HepG2 (cell line): ENCODE results near the gene OVCH1. TPM values are rescaled to one million over a fixed set of nuclear protein-coding genes. Genes with fewer than 3 reads are reported as not detected.
A peak's percentile ranks its signal among the peaks of the same experiment; 100 is the strongest.

Source experiments
- DR1 ChIP-seq: sonication (generic); formaldehyde crosslinking; IDR thresholded peaks from 2 replicates; pipeline ENCODE4 v1.8.0; 2021; ENCODE audit warnings: mild to moderate bottlenecking, missing genetic modification reagents, inconsistent platforms
- GPBP1L1 ChIP-seq: sonication (generic); formaldehyde crosslinking; IDR thresholded peaks from 2 replicates; pipeline ENCODE4 v1.5.0; 2020; ENCODE audit warnings: mild to moderate bottlenecking, missing genetic modification reagents
- HMGA1 ChIP-seq: sonication (generic); formaldehyde crosslinking; conservative IDR thresholded peaks from 2 replicates; pipeline ENCODE4 v1.4.0; 2020; ENCODE audit warnings: missing genetic modification reagents
- HNRNPH1 ChIP-seq: fragments of 200-400 bp; formaldehyde crosslinking; optimal IDR thresholded peaks from 2 replicates; pipeline ENCODE3; 2017; ENCODE audit warnings: mild to moderate bottlenecking, low read depth, low read length
- PBX3 ChIP-seq: sonication (generic); formaldehyde crosslinking; IDR thresholded peaks from 2 replicates; pipeline ENCODE4 v1.8.1; 2023; ENCODE audit warnings: missing genetic modification reagents, inconsistent platforms, borderline replicate concordance
- PRDM15 ChIP-seq: sonication (generic); formaldehyde crosslinking; IDR thresholded peaks from 2 replicates; pipeline ENCODE4 v1.4.0; 2020; ENCODE audit warnings: missing genetic modification reagents
- RBAK ChIP-seq: sonication (generic); formaldehyde crosslinking; IDR thresholded peaks from 2 replicates; pipeline ENCODE4 v1.5.1; 2020; ENCODE audit warnings: mild to moderate bottlenecking, missing genetic modification reagents
- SP2 ChIP-seq: sonication (generic); formaldehyde crosslinking; IDR thresholded peaks from 2 replicates; pipeline ENCODE4 v1.5.1; 2020; ENCODE audit warnings: mild to moderate bottlenecking, missing genetic modification reagents
- SRSF4 ChIP-seq: fragments of 200-400 bp; formaldehyde crosslinking; IDR thresholded peaks from one replicate; pipeline ENCODE4 v1.6.1; 2018; ENCODE audit warnings: mild to moderate bottlenecking, low read depth, low read length, moderate library complexity; ENCODE audit not compliant: poor library complexity, severe bottlenecking
- TGIF2 ChIP-seq: IDR thresholded peaks from 2 replicates; pipeline ENCODE4 v1.6.1; 2016; ENCODE audit warnings: control low read depth, missing compliant biosample characterization
- TOPORS ChIP-seq: sonication (generic); formaldehyde crosslinking; IDR thresholded peaks from 2 replicates; pipeline ENCODE4 v1.8.0; 2023; ENCODE audit warnings: mild to moderate bottlenecking, missing genetic modification reagents
- ZGPAT ChIP-seq: IDR thresholded peaks from 2 replicates; pipeline ENCODE4 v1.6.1; 2016; ENCODE audit warnings: mild to moderate bottlenecking
- ZNF510 ChIP-seq: sonication (generic); formaldehyde crosslinking; IDR thresholded peaks from 2 replicates; pipeline ENCODE4 v1.4.0; 2020; ENCODE audit warnings: low read depth, mild to moderate bottlenecking, missing genetic modification reagents
- ZNF564 ChIP-seq: sonication (generic); formaldehyde crosslinking; IDR thresholded peaks from 2 replicates; pipeline ENCODE4 v1.8.1; 2023; ENCODE audit warnings: mild to moderate bottlenecking, missing genetic modification reagents
- ZNF614 ChIP-seq: IDR thresholded peaks from 2 replicates; pipeline ENCODE4 v1.6.1; 2018; ENCODE audit warnings: missing biosample characterization, missing genetic modification reagents, inconsistent platforms, borderline replicate concordance
- ZNF615 ChIP-seq: sonication (generic); formaldehyde crosslinking; IDR thresholded peaks from 2 replicates; pipeline ENCODE4 v1.5.0; 2020; ENCODE audit warnings: mild to moderate bottlenecking, missing genetic modification reagents, borderline replicate concordance
- ZNF775 ChIP-seq: sonication (generic); formaldehyde crosslinking; IDR thresholded peaks from 2 replicates; pipeline ENCODE4 v1.4.0; 2020; ENCODE audit warnings: missing genetic modification reagents, mild to moderate bottlenecking, moderate library complexity, borderline replicate concordance
- ZNF776 ChIP-seq: sonication (generic); formaldehyde crosslinking; IDR thresholded peaks from 2 replicates; pipeline ENCODE4 v1.4.0; 2020; ENCODE audit warnings: mild to moderate bottlenecking, missing genetic modification reagents
- polyA plus RNA-seq, 8 experiments: library from polyadenylated mRNA; depleted of rRNA in 3 of 8; stranded (reverse) in 7 of 8; unstranded in 1 of 8; fragments of >200 nt; fragmentation: Illumina TruSeq in 4 of 8; extraction: Trizol in 4 of 8; gene quantifications; 2 replicates each; pipeline versions ENCODE4 v1.2.1 to v1.2.3, GENCODE V29; 2011 to 2016; ENCODE audit warnings: low read depth in 4 of 8, missing spikeins in 1 of 8, mixed read lengths in 1 of 8; ENCODE audit not compliant: insufficient read depth in 1 of 8
- total RNA-seq, 5 experiments: library from RNA; depleted of rRNA; stranded (reverse); fragments of >200 nt; fragmentation: Illumina TruSeq; extraction: Trizol; gene quantifications; 2 replicates each; pipeline ENCODE4 v1.2.3, GENCODE V29; 2016; ENCODE audit warnings: low read depth in 1 of 5
- TF ChIP-seq, protein P1 (sequence below): sonication (generic); formaldehyde crosslinking; IDR thresholded peaks from 2 replicates; pipeline ENCODE4 v1.4.0; 2020; ENCODE audit warnings: missing genetic modification reagents

Gene OVCH1
- total and polyA plus RNA-seq, 2 of the 13 experiments (the other 11 are each of a cell fraction or from before 2014, with no cell fraction given): not detected

- TF ChIP-seq PRDM15 (CRISPR knock-in tag): peak; percentile 58; the same call in 1 of the 2 replicates
- TF ChIP-seq TGIF2 (CRISPR knock-in tag): no peak
- no peak for TF ChIP-seq PBX3 (CRISPR knock-in tag)
- no peak for TF ChIP-seq ZNF615 (CRISPR knock-in tag)
- TF ChIP-seq GPBP1L1 (CRISPR knock-in tag): no peak
- no peak for TF ChIP-seq TOPORS (CRISPR knock-in tag)
- no peak for TF ChIP-seq ZNF510 (CRISPR knock-in tag)
- TF ChIP-seq, protein P1, sequence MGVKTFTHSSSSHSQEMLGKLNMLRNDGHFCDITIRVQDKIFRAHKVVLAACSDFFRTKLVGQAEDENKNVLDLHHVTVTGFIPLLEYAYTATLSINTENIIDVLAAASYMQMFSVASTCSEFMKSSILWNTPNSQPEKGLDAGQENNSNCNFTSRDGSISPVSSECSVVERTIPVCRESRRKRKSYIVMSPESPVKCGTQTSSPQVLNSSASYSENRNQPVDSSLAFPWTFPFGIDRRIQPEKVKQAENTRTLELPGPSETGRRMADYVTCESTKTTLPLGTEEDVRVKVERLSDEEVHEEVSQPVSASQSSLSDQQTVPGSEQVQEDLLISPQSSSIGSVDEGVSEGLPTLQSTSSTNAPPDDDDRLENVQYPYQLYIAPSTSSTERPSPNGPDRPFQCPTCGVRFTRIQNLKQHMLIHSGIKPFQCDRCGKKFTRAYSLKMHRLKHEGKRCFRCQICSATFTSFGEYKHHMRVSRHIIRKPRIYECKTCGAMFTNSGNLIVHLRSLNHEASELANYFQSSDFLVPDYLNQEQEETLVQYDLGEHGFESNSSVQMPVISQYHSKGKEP (CRISPR knock-in tag): no peak
- TF ChIP-seq ZNF614 (CRISPR knock-in tag): peak; percentile 27; the same call in 1 of the 2 replicates
- no peak for TF ChIP-seq DR1
- no peak for TF ChIP-seq HNRNPH1
- no peak for TF ChIP-seq RBAK (CRISPR knock-in tag)
- TF ChIP-seq SRSF4: no peak
- TF ChIP-seq ZNF776 (CRISPR knock-in tag): 0 out of 2 replicates have a peak, but pooled peaks have one; percentile 55
- no peak for TF ChIP-seq ZNF564 (CRISPR knock-in tag)
- peak; percentile 39; the same call in 1 of the 2 replicates for TF ChIP-seq ZGPAT (CRISPR knock-in tag)
- no peak for TF ChIP-seq HMGA1 (CRISPR knock-in tag)
- no peak for TF ChIP-seq SP2 (CRISPR knock-in tag)
- TF ChIP-seq ZNF775 (CRISPR knock-in tag): no peak
These were observed 116.7 kb downstream of the OVCH1 start, which contains the start of gene ERGIC2 (continued) for GRCh38 chr12:29380536-29381523.
